ENCODE data around the gene KDM2B.
"Not testable (repeated sequence)": the region's sequence is repeated elsewhere in the genome, so short reads cannot be mapped to it uniquely, and the experiment has no call there.

DNA sequence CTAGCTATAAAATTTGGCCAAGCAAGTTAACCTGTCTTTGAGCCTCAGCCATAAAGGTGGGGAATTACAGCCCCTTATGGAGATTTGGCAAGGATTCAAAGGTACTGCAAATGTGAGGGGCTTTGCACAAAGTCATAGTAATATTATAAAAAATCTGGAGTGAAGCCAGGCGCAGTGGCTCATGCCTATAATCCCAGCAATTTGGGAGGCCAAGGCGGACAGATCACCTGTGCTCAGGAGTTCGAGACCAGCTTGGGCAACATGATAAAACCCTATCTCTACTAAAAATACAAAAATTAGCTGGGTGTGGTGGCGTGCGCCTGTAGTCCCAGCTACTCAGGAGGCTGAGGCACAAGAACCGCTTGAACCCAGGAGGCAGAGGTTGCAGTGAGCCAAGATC lies 4.1 kb upstream of the KDM2B start:
- TF ChIP-seq, protein P1, sequence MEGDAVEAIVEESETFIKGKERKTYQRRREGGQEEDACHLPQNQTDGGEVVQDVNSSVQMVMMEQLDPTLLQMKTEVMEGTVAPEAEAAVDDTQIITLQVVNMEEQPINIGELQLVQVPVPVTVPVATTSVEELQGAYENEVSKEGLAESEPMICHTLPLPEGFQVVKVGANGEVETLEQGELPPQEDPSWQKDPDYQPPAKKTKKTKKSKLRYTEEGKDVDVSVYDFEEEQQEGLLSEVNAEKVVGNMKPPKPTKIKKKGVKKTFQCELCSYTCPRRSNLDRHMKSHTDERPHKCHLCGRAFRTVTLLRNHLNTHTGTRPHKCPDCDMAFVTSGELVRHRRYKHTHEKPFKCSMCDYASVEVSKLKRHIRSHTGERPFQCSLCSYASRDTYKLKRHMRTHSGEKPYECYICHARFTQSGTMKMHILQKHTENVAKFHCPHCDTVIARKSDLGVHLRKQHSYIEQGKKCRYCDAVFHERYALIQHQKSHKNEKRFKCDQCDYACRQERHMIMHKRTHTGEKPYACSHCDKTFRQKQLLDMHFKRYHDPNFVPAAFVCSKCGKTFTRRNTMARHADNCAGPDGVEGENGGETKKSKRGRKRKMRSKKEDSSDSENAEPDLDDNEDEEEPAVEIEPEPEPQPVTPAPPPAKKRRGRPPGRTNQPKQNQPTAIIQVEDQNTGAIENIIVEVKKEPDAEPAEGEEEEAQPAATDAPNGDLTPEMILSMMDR (IDR thresholded peaks at IDR 0.05; ENCODE audit: low read depth, low read length) = not testable (repeated sequence)
- TF ChIP-seq EZH2phosphoT487 (IDR thresholded peaks at IDR 0.05; ENCODE audit: low read depth) = not testable (repeated sequence)

All from OCI-LY3 (cell line).